AG04450 (cell line): ENCODE measurements around the gene CFAP58. TPM values are rescaled to one million over a fixed set of nuclear protein-coding genes. Genes with fewer than 3 reads are reported as not detected.

Source experiments
- CTCF ChIA-PET: fragments of 300-600, 350-600 bp; formaldehyde crosslinking; extraction: SDS; loops from one replicate; lab custom pipeline; 2022; ENCODE audit warnings: antibody characterized with exemption, inconsistent platforms; lab: Charles Lee
- POLR2A ChIA-PET: fragments of 350-600 bp; formaldehyde crosslinking; extraction: SDS; loops from one replicate; lab custom pipeline; 2021; ENCODE audit warnings: antibody characterized with exemption, inconsistent platforms; lab: Yijun Ruan, JAX
- DNase-seq: peaks from one replicate; pipeline ENCODE4 v3.0.0-alpha.2; 2011; ENCODE audit warnings: low read depth, low spot score
- H3K27ac ChIP-seq: one replicate; pipeline ENCODE4 v1.5.1; 2012; ENCODE audit warnings: low read depth, low read length, control low read depth
- H3K27me3 ChIP-seq: one replicate; pipeline ENCODE4 v1.6.0; 2012; ENCODE audit warnings: low read length; ENCODE audit not compliant: control insufficient read depth, insufficient read depth
- H3K4me3 ChIP-seq: 2 replicates; pipeline ENCODE4 v1.5.1; 2011; ENCODE audit warnings: mild to moderate bottlenecking, low read depth, low read length, control low read depth
- H3K9me3 ChIP-seq: 2 replicates; pipeline ENCODE4 v1.5.1; 2012; ENCODE audit warnings: low read length; ENCODE audit not compliant: control insufficient read depth, insufficient read depth
- polyA plus RNA-seq: library from polyadenylated mRNA; depleted of rRNA; stranded (reverse); fragments of >200 nt; gene quantifications from 2 replicates; pipeline ENCODE4 v1.2.3, GENCODE V29; 2011
- TF ChIP-seq, protein P1 (sequence below): IDR thresholded peaks from 2 replicates; pipeline ENCODE4 v1.5.1; 2011; ENCODE audit warnings: low read depth, low read length, control low read depth, inconsistent platforms

Gene CFAP58
- polyA plus RNA-seq, 1 experiment: 0.51 TPM

DNA sequence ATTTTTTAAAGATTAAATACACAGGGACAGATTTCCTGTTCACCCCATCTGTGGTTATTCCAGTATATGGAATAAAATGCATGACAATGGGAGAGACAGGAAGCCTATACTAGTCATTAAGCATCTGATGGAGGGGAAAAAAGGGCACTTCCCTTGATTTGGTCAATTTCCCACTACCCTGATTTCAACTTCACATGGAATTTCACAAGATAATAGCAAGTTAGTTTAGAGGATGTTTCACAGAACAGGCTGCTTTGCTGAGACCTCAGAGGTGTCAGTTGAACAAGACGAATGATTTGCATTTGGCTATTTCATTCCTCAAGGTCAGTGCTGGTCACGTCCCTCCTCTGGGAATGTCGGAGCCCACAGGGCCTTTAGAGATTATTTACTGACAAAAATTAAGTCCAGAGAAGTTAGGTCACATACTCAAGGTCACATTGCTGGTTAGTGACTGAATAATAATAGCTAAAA lies 10.7 kb upstream of the CFAP58 start:
- ChIA-PET CTCF (interaction anchor here (2.2 to 3.8 kb wide), 2 partner anchors 11 to 51 kb away, joined by 14 to 55 read pairs; partner anchors contain the start of gene CFAP58), POLR2A (no interaction called here)
- DNase-seq: no peak

DNA sequence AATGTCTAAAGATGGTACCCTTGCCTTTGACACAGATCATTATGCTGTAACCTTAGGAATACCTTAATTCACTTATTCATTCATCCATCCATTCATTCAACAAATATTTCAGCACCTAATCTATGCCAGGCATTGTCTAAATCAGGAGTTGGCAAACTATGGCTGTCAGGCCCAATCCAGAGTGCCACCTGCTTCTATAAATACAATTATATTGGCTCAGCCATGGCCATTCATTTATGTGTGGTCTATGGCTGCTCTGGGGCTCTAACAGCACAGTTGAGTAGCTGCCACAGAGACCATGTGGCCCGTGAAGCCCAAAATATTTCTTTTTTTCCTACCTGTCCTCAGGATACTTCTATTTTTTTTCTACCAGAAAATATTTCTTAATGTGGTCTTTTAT lies 9.4 kb upstream of the CFAP58 start:
- no peak for DNase-seq
- POLR2A ChIA-PET: no interaction called here
- Histone ChIP-seq H3K4me3 (no peak overlapping the region), H3K27me3 (no peaks in the 10 kb centered on the region), H3K27ac (no peak overlapping the region), H3K9me3 (no peaks in the 10 kb centered on the region)
- TF ChIP-seq, protein P1, sequence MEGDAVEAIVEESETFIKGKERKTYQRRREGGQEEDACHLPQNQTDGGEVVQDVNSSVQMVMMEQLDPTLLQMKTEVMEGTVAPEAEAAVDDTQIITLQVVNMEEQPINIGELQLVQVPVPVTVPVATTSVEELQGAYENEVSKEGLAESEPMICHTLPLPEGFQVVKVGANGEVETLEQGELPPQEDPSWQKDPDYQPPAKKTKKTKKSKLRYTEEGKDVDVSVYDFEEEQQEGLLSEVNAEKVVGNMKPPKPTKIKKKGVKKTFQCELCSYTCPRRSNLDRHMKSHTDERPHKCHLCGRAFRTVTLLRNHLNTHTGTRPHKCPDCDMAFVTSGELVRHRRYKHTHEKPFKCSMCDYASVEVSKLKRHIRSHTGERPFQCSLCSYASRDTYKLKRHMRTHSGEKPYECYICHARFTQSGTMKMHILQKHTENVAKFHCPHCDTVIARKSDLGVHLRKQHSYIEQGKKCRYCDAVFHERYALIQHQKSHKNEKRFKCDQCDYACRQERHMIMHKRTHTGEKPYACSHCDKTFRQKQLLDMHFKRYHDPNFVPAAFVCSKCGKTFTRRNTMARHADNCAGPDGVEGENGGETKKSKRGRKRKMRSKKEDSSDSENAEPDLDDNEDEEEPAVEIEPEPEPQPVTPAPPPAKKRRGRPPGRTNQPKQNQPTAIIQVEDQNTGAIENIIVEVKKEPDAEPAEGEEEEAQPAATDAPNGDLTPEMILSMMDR: no peak
- CTCF ChIA-PET: interaction anchor here (3.8 kb wide), 1 partner anchor 52 kb away, joined by 55 read pairs; no protein-coding TSS in a partner anchor

More for the DNA sequence above, 10.7 kb upstream of the CFAP58 start:
- Histone ChIP-seq H3K27me3 (no peaks in the 10 kb centered on the region), H3K27ac (no peak overlapping the region), H3K4me3 (no peak overlapping the region), H3K9me3 (peaks cover under 1% of the 10 kb centered on the region; the same call in 1 of the 2 replicates)
- TF ChIP-seq, protein P1: no peak

DNA sequence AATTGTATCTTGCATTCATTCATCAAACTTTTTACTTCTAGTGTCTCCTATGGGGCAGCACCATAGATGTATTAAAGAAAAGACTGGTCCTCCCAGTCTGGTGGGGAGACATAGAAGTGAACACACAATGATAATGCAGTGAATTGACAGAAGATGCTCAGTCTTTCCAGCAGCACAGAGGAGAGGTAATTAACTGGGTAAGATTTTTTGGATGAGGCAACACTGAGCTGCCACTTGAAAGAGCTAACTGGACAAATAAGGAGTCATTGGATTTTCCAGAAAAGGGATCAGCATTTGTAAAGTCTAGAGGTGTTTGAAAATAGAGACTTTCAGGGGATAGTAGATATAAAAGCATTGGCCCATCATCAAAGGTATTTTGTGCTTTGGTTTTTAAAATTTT lies 8.1 kb upstream of the CFAP58 start:
- TF ChIP-seq, protein P1: no peak
- CTCF ChIA-PET: interaction anchor here (3.3 to 3.4 kb wide), 2 partner anchors 53 to 71 kb away, joined by 15 to 51 read pairs; no protein-coding TSS in a partner anchor
- no peak overlapping the region for H3K27ac ChIP-seq
- H3K9me3 ChIP-seq: no peaks in the 10 kb centered on the region
- no peaks in the 10 kb centered on the region for H3K27me3 ChIP-seq
- DNase-seq: no peak
- POLR2A ChIA-PET: no interaction called here
- H3K4me3 ChIP-seq: no peak overlapping the region

DNA sequence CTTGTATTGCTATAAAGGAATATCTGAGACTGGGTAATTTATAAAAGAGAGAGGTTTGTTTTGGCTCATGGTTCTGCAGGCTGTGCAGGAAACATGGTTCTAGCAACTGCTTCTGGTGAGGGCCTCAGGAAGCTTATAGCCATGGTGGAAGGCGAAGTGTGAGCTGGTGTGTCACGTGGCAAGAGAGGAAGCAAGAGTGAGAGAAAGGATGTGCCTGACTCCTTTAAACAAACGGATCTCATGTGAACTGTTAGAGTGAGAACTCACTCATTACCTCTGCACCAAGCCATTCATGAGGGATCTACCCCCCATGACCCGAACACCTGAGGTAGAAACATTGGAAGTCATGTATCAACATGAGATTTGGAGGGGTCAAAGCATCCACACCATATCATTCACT lies 7.7 kb upstream of the CFAP58 start:
- Histone ChIP-seq H3K9me3 (no peaks in the 10 kb centered on the region), H3K27ac (no peak overlapping the region), H3K27me3 (no peaks in the 10 kb centered on the region), H3K4me3 (no peak overlapping the region)
- TF ChIP-seq, protein P1: no peak
- ChIA-PET POLR2A (no interaction called here), CTCF (interaction anchor here (0.6 to 3.4 kb wide), 4 partner anchors 40 to 72 kb away, joined by 3 to 51 read pairs (median 10); no protein-coding TSS in a partner anchor)
- DNase-seq: no peak

DNA sequence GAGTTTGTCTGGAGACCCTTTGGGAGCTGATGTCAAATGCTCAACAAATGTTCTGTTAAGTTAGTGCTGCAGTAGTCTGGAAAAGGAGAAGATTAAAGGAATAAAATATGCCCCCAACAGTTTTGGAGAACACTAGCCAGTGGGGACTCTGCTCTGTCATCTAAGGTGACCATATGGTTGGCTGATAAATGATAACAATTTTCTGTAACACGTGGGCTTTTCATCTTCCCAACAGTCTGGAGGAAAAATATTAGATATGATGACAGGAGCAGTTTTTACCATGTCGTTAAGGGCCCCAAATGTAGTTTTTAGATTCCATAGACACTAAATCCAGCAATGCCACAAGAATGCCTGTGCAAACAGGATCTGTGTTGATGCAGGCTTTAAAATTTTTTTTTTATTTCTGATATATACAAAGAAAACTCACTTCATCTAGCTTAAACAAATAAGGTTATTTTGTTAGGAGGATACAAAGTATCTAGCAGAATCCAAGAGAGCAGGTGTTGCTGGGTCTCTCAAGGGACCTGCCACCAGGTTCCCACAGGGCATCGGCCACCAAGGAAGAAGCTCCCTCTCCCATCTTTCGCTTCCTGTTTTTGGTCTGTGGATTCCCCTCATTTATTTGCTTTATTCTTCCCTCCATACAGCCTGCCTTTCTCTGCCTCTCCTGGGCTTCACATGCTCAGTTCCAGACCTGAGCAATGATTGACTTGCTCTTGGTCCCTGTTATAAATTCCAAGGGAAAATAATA lies 6.2 kb upstream of the CFAP58 start:
- Histone ChIP-seq H3K4me3 (no peak overlapping the region), H3K27me3 (no peaks in the 10 kb centered on the region), H3K9me3 (no peaks in the 10 kb centered on the region), H3K27ac (no peak overlapping the region)
- DNase-seq: no peak
- TF ChIP-seq, protein P1: no peak
- ChIA-PET POLR2A (no interaction called here), CTCF (interaction anchor here (2.0 to 3.4 kb wide), 3 partner anchors 55 to 73 kb away, joined by 7 to 51 read pairs (median 15); no protein-coding TSS in a partner anchor)
